Neural progenitor cell (in vitro differentiated cells): ENCODE measurements around the gene ANGEL2.

ENCODE experiments used
- EZH2 ChIP-seq: fragments of 200-600 bp; sonication (generic); IDR thresholded peaks from 2 replicates; pipeline ENCODE4 v1.6.1; 2017; ENCODE audit warnings: antibody characterized with exemption, mild to moderate bottlenecking, moderate library complexity
- EZH2phosphoT487 ChIP-seq: fragments of 200-600 bp; sonication (generic); IDR thresholded peaks from 2 replicates; pipeline ENCODE4 v1.6.1; 2017; ENCODE audit warnings: antibody characterized with exemption
- TF ChIP-seq, protein P1 (sequence below): fragments of 200-600 bp; sonication (generic); IDR thresholded peaks from 2 replicates; pipeline ENCODE4 v1.5.1; 2017; ENCODE audit warnings: antibody characterized with exemption, mild to moderate bottlenecking

DNA sequence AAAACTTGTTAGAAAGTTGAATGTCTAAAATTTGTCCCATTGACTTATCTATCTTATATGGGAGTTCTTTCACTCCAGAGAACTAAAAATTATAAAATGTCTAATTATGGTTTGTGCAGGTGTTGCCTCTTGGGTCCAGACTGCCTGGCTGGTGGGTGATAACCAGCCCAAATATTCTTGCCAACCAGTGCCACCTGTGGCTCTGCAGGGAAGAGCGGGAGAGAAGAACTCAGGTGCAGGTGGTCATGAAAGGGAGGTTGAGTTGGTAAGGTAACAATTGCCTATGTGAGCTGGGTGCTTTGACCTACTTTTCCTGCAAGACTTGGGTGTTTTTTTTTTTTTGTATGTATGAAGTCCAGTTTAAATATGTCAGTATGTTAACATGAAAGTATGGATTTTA lies 45.6 kb upstream of the ANGEL2 start:
- TF ChIP-seq EZH2 (no peak), EZH2phosphoT487 (no peak)
- TF ChIP-seq, protein P1, sequence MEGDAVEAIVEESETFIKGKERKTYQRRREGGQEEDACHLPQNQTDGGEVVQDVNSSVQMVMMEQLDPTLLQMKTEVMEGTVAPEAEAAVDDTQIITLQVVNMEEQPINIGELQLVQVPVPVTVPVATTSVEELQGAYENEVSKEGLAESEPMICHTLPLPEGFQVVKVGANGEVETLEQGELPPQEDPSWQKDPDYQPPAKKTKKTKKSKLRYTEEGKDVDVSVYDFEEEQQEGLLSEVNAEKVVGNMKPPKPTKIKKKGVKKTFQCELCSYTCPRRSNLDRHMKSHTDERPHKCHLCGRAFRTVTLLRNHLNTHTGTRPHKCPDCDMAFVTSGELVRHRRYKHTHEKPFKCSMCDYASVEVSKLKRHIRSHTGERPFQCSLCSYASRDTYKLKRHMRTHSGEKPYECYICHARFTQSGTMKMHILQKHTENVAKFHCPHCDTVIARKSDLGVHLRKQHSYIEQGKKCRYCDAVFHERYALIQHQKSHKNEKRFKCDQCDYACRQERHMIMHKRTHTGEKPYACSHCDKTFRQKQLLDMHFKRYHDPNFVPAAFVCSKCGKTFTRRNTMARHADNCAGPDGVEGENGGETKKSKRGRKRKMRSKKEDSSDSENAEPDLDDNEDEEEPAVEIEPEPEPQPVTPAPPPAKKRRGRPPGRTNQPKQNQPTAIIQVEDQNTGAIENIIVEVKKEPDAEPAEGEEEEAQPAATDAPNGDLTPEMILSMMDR = no peak
